Neural crest cell (in vitro differentiated cells): Measurements from ENCODE around the gene ATXN7. TPM values are rescaled to one million over a fixed set of nuclear protein-coding genes. Genes with fewer than 3 reads are reported as not detected.

Experiments used
- DNase-seq: peaks from one replicate; pipeline ENCODE4 v3.0.0; 2021; ENCODE audit warnings: low read depth, mixed read lengths, low spot score
- H3K27ac Mint-ChIP-seq: one replicate; pipeline ENCODE4 v1.8.0; 2021; ENCODE audit warnings: mild to moderate bottlenecking, mixed read lengths; ENCODE audit not compliant: unreplicated experiment
- H3K27me3 Mint-ChIP-seq: 2 replicates; pipeline ENCODE4 v1.8.0; 2021; ENCODE audit warnings: low read depth, mild to moderate bottlenecking, mixed read lengths
- H3K36me3 Mint-ChIP-seq: 2 replicates; pipeline ENCODE4 v1.8.0; 2021; ENCODE audit warnings: low read depth, mild to moderate bottlenecking, mixed read lengths
- H3K4me1 Mint-ChIP-seq: 2 replicates; pipeline ENCODE4 v1.8.0; 2021; ENCODE audit warnings: mixed read lengths
- H3K4me3 Mint-ChIP-seq: one replicate; pipeline ENCODE4 v1.8.0; 2021; ENCODE audit warnings: mild to moderate bottlenecking, mixed read lengths
- H3K9me3 Mint-ChIP-seq: 2 replicates; pipeline ENCODE4 v1.8.0; 2021; ENCODE audit warnings: mixed read lengths
- CTCF ChIP-seq: fragments of 200-600 bp; sonication (generic); conservative IDR thresholded peaks from 2 replicates; pipeline ENCODE4 v1.5.0; 2021; ENCODE audit warnings: antibody characterized with exemption, mild to moderate bottlenecking
- total RNA-seq: library from RNA; stranded (reverse); gene quantifications from 2 replicates; pipeline ENCODE4 v1.2.1, GENCODE V29; 2021

The ATXN7 gene
- total RNA-seq, 1 donor from 2014 or later, result 21.7 TPM

- Mint-ChIP-seq H3K36me3 (peaks cover 34% of the 10 kb centered on the region), H3K4me1 (no peaks in the 10 kb centered on the region), H3K4me3 (no peak overlapping the region), H3K9me3 (peaks cover 8% of the 10 kb centered on the region), H3K27ac (no peak overlapping the region), H3K27me3 (no peaks in the 10 kb centered on the region)
- TF ChIP-seq CTCF, result no peak
- no peak for DNase-seq
Measured at GRCh38 chr3:63920001-63920400, 56.3 kb downstream of the ATXN7 start.

GRCh38 chr3:63921741-63922482 is 58.2 kb downstream of the ATXN7 start:
- Mint-ChIP-seq H3K4me3 (no peak overlapping the region), H3K9me3 (peaks cover 8% of the 10 kb centered on the region), H3K4me1 (no peaks in the 10 kb centered on the region), H3K27me3 (no peaks in the 10 kb centered on the region), H3K36me3 (peaks cover 45% of the 10 kb centered on the region), H3K27ac (no peak overlapping the region)
- no peak for TF ChIP-seq CTCF
- DNase-seq, result no peak

- Mint-ChIP-seq H3K9me3 (peaks cover 8% of the 10 kb centered on the region), H3K4me1 (peaks cover 7% of the 10 kb centered on the region), H3K36me3 (peaks cover 44% of the 10 kb centered on the region), H3K27me3 (no peaks in the 10 kb centered on the region), H3K4me3 (no peak overlapping the region), H3K27ac (no peak overlapping the region)
- DNase-seq, result no peak
- TF ChIP-seq CTCF, result no peak
Measured at GRCh38 chr3:63922491-63923199, 59.0 kb downstream of the ATXN7 start.

- TF ChIP-seq CTCF, result no peak
- H3K9me3 Mint-ChIP-seq, result peaks cover 8% of the 10 kb centered on the region
- H3K27ac Mint-ChIP-seq, result no peak overlapping the region
- H3K27me3 Mint-ChIP-seq, result no peaks in the 10 kb centered on the region
- H3K4me1 Mint-ChIP-seq, result peaks cover 14% of the 10 kb centered on the region
- no peak overlapping the region for H3K4me3 Mint-ChIP-seq
- peaks cover 38% of the 10 kb centered on the region for H3K36me3 Mint-ChIP-seq
- no peak for DNase-seq
Measured at GRCh38 chr3:63926309-63926708, 62.6 kb downstream of the ATXN7 start.

GRCh38 chr3:63927422-63928280 is 64.0 kb downstream of the ATXN7 start:
- H3K27me3 Mint-ChIP-seq, result no peaks in the 10 kb centered on the region
- peaks cover 8% of the 10 kb centered on the region for H3K9me3 Mint-ChIP-seq
- no peak for DNase-seq
- H3K4me3 Mint-ChIP-seq, result no peak overlapping the region
- H3K4me1 Mint-ChIP-seq, result peaks cover 14% of the 10 kb centered on the region
- TF ChIP-seq CTCF, result no peak
- H3K36me3 Mint-ChIP-seq, result peaks cover 35% of the 10 kb centered on the region
- no peak overlapping the region for H3K27ac Mint-ChIP-seq
